ENCODE results near the gene ZNF428.

DNA sequence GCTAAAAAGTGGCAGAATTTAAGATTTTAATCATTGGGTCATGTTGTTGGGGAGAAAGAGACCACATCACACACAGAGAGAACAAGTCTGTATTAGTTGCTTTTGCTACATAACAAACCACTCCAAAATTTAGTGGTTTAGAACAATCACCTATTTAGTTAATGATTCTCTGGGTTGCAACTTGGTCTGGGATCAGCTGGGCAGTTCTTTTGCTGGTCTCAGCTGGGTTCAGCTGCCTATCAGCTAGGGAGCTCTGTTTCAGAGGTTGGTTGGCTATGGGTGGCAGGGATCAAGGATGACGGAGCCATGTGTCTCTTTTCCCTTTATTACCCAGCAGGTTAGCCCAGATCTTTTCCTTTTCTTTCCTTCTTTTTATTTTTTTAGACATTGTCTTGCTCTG lies 34.9 kb downstream of the ZNF428 start:
- TF ChIP-seq, protein P1, sequence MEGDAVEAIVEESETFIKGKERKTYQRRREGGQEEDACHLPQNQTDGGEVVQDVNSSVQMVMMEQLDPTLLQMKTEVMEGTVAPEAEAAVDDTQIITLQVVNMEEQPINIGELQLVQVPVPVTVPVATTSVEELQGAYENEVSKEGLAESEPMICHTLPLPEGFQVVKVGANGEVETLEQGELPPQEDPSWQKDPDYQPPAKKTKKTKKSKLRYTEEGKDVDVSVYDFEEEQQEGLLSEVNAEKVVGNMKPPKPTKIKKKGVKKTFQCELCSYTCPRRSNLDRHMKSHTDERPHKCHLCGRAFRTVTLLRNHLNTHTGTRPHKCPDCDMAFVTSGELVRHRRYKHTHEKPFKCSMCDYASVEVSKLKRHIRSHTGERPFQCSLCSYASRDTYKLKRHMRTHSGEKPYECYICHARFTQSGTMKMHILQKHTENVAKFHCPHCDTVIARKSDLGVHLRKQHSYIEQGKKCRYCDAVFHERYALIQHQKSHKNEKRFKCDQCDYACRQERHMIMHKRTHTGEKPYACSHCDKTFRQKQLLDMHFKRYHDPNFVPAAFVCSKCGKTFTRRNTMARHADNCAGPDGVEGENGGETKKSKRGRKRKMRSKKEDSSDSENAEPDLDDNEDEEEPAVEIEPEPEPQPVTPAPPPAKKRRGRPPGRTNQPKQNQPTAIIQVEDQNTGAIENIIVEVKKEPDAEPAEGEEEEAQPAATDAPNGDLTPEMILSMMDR (IDR thresholded peaks at IDR 0.05 in 2 of 3, conservative IDR thresholded peaks at IDR 0.05 in 1 of 3; ENCODE audit: borderline replicate concordance in 1 of 3, insufficient read depth in 1 of 3, low read depth in 2 of 3, low read length in 2 of 3) = no peak
- TF ChIP-seq SP1 (IDR thresholded peaks at IDR 0.05; ENCODE audit: low read depth) = no peak
- no peak for TF ChIP-seq POLR2A (IDR thresholded peaks at IDR 0.05; ENCODE audit: borderline replicate concordance, extremely low read depth, insufficient read depth, insufficient read length)
- TF ChIP-seq RAD21 (IDR thresholded peaks at IDR 0.05; ENCODE audit: low read depth) = no peak
- TF ChIP-seq, protein P2, sequence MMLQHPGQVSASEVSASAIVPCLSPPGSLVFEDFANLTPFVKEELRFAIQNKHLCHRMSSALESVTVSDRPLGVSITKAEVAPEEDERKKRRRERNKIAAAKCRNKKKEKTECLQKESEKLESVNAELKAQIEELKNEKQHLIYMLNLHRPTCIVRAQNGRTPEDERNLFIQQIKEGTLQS (IDR thresholded peaks at IDR 0.05) = no peak
- TF ChIP-seq EZH2 (IDR thresholded peaks at IDR 0.05) = no peak
- TF ChIP-seq POLR2AphosphoS5 (IDR thresholded peaks at IDR 0.05; ENCODE audit: low read depth, low read length) = no peak
- TF ChIP-seq, protein P3, sequence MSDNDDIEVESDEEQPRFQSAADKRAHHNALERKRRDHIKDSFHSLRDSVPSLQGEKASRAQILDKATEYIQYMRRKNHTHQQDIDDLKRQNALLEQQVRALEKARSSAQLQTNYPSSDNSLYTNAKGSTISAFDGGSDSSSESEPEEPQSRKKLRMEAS (IDR thresholded peaks at IDR 0.05) = no peak; the same call in 1 of the 2 replicates
- no peak for TF ChIP-seq EZH2phosphoT487 (IDR thresholded peaks at IDR 0.05; ENCODE audit: borderline replicate concordance)
- TF ChIP-seq CBX3 (IDR thresholded peaks at IDR 0.05; ENCODE audit: low read depth) = no peak
- no peak for TF ChIP-seq FOSL1 (IDR thresholded peaks at IDR 0.05; ENCODE audit: low read depth)
- no peak for TF ChIP-seq ZNF274 (IDR thresholded peaks at IDR 0.05; ENCODE audit: low read depth, low read length)
- TF ChIP-seq TCF7L2 (IDR thresholded peaks at IDR 0.05; ENCODE audit: borderline replicate concordance, extremely low read depth, insufficient read depth, insufficient read length) = no peak

Measured in HCT116 (cell line).